Activated CD8-positive, alpha-beta T cell treated with anti-CD3 and anti-CD28 coated beads for 36 hours (primary cell): ENCODE measurements around the gene RTL1. TPM values are rescaled to one million over a fixed set of nuclear protein-coding genes. Genes with fewer than 3 reads are reported as not detected.

ENCODE experiments used
- ATAC-seq: fragments of 200-7000 bp; cut with Tn5 transposase; one replicate; pipeline ENCODE4 v1.10.0; 2021; ENCODE audit warnings: mild to moderate bottlenecking, moderate library complexity
- CTCF ChIA-PET: fragments of 350-600 bp; sonication (Branson Sonifier 250); formaldehyde crosslinking; loops from one replicate; lab custom pipeline; 2021; ENCODE audit warnings: antibody characterized with exemption; lab: Charles Lee
- POLR2A ChIA-PET: fragments of 350-600 bp; sonication (Branson Sonifier 250); formaldehyde crosslinking; loops from one replicate; lab custom pipeline; 2021; ENCODE audit warnings: antibody characterized with exemption; lab: Charles Lee
- DNase-seq: peaks from one replicate; pipeline ENCODE4 v3.0.0-alpha.2; 2020
- H3K27ac Mint-ChIP-seq: one replicate; pipeline ENCODE4 v1.8.0; 2021; ENCODE audit warnings: mild to moderate bottlenecking, mixed read lengths
- H3K27me3 Mint-ChIP-seq: one replicate; pipeline ENCODE4 v1.8.0; 2021; ENCODE audit warnings: mixed read lengths
- H3K36me3 Mint-ChIP-seq: one replicate; pipeline ENCODE4 v1.8.0; 2021; ENCODE audit warnings: low read depth, mixed read lengths
- H3K4me1 Mint-ChIP-seq: one replicate; pipeline ENCODE4 v1.8.0; 2021; ENCODE audit warnings: low read depth, mixed read lengths
- H3K4me3 Mint-ChIP-seq: one replicate; pipeline ENCODE4 v1.8.0; 2021; ENCODE audit warnings: mild to moderate bottlenecking, moderate library complexity, mixed read lengths
- H3K9me3 Mint-ChIP-seq: one replicate; pipeline ENCODE4 v1.8.0; 2021; ENCODE audit warnings: mixed read lengths
- intact Hi-C: fragments of 100-400 bp; cut with micrococcal nuclease; formaldehyde crosslinking; loops from one replicate; pipeline ENCODE4 v1.10.0; 2022
- total RNA-seq, 2 experiments: library from RNA; stranded (reverse); gene quantifications; one replicate each; pipeline ENCODE4 v1.2.3, GENCODE V29; 2021
- TF ChIP-seq, protein P1 (sequence below): fragments of 200-600 bp; IDR thresholded peaks from one replicate; pipeline ENCODE4 v1.8.0; 2022; ENCODE audit warnings: antibody characterized with exemption, mild to moderate bottlenecking

RTL1 gene
- total RNA-seq, 2 experiments from 2014 or later, result not detected

DNA sequence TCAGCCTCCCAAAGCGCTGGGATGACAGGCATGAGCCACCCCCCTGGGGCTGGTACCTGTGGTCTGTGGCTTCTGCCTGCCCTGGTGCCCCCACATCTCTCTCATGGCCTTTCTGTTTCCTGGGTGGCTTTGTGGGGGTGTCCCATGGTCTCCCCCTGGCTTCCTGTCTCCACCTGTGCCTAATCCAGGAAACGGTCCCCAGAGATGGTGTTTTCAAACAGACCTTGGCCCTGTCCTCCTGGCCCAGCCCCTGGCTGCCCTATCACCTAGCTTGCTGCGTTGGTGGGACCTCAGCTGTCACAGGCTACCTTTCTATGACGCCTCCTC, 59.5 kb downstream of the RTL1 start:
- H3K36me3 Mint-ChIP-seq, result no peaks in the 10 kb centered on the region

DNA sequence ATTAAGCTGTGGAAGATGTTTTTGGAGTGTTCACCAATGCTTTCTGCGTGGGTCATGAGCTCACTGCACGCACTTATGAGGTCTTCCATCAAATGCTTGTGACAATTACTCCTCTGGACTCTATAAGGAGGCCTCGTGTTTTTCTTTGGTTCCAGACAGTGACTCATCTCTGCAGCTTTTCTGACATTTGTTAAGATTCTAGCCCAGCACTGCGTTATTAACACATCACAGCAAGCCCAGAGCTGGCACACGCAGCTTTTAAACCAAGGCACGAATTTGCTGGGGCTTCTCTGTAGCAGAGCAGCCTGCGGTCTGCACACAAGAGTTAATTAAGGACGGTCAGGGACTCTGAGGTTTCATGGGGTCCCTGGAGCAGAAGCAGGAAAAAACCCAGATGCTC, 60.7 kb downstream of the RTL1 start:
- ChIA-PET CTCF (no interaction called here), POLR2A (no interaction called here)
- Mint-ChIP-seq H3K9me3 (no peaks in the 10 kb centered on the region), H3K4me3 (no peak overlapping the region), H3K36me3 (no peaks in the 10 kb centered on the region), H3K27ac (no peak overlapping the region), H3K4me1 (peaks cover 13% of the 10 kb centered on the region), H3K27me3 (no peaks in the 10 kb centered on the region)
- intact Hi-C loops, result no loop called here
- DNase-seq (no peak), ATAC-seq (no peak)
- TF ChIP-seq, protein P1, sequence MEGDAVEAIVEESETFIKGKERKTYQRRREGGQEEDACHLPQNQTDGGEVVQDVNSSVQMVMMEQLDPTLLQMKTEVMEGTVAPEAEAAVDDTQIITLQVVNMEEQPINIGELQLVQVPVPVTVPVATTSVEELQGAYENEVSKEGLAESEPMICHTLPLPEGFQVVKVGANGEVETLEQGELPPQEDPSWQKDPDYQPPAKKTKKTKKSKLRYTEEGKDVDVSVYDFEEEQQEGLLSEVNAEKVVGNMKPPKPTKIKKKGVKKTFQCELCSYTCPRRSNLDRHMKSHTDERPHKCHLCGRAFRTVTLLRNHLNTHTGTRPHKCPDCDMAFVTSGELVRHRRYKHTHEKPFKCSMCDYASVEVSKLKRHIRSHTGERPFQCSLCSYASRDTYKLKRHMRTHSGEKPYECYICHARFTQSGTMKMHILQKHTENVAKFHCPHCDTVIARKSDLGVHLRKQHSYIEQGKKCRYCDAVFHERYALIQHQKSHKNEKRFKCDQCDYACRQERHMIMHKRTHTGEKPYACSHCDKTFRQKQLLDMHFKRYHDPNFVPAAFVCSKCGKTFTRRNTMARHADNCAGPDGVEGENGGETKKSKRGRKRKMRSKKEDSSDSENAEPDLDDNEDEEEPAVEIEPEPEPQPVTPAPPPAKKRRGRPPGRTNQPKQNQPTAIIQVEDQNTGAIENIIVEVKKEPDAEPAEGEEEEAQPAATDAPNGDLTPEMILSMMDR, result no peak

More for the DNA sequence above, 59.5 kb downstream of the RTL1 start:
- ChIA-PET CTCF (no interaction called here), POLR2A (no interaction called here)
- Mint-ChIP-seq H3K4me1 (peaks cover 8% of the 10 kb centered on the region), H3K27me3 (no peaks in the 10 kb centered on the region), H3K27ac (no peak overlapping the region), H3K4me3 (no peak overlapping the region), H3K9me3 (no peaks in the 10 kb centered on the region)
- TF ChIP-seq, protein P1, result no peak
- peak; percentile 68 for DNase-seq
- intact Hi-C loops, result no loop called here
- peak; percentile 85 for ATAC-seq

DNA sequence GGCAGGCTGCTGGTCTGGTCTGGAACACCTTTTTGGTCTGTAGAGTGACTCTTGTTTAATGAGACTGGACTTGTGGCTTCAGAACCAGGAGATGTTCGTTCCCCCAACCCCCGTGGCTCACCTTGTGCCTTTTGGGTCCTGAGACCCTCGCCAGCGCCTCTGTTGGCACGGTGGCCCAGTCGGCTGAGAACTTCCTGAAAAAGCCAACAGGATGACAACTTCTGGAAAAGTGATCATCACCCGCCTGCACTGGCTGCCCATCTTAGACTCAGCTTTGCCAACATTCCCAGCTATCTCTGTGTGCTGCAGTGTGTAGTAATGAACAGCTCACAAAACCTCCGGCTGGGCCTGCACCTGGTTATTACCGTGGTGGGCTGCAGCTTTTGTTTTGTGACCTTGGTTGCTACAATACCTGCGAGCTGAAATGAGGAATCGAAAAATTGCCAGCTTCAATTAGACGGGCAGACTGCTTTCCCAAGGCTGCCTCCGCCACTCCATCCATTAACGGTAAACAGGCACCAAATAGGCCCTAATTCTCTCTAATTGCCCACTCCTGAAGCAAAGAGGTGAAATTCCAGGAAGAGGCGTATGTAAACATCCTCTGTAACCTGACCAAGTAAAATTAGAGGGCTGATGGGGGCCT, 61.6 kb downstream of the RTL1 start:
- ChIA-PET POLR2A (no interaction called here), CTCF (interaction anchor here (1.5 kb wide), 1 partner anchor 9 kb away, joined by 6 read pairs; no protein-coding TSS in a partner anchor)
- no peaks in the 10 kb centered on the region for H3K9me3 Mint-ChIP-seq
- no peaks in the 10 kb centered on the region for H3K36me3 Mint-ChIP-seq
- peaks cover 13% of the 10 kb centered on the region for H3K4me1 Mint-ChIP-seq
- intact Hi-C loops, result no loop called here
- DNase-seq, result no peak
- no peak overlapping the region for H3K4me3 Mint-ChIP-seq
- no peak for ATAC-seq
- H3K27ac Mint-ChIP-seq, result no peak overlapping the region
- TF ChIP-seq, protein P1, result no peak
- H3K27me3 Mint-ChIP-seq, result no peaks in the 10 kb centered on the region

DNA sequence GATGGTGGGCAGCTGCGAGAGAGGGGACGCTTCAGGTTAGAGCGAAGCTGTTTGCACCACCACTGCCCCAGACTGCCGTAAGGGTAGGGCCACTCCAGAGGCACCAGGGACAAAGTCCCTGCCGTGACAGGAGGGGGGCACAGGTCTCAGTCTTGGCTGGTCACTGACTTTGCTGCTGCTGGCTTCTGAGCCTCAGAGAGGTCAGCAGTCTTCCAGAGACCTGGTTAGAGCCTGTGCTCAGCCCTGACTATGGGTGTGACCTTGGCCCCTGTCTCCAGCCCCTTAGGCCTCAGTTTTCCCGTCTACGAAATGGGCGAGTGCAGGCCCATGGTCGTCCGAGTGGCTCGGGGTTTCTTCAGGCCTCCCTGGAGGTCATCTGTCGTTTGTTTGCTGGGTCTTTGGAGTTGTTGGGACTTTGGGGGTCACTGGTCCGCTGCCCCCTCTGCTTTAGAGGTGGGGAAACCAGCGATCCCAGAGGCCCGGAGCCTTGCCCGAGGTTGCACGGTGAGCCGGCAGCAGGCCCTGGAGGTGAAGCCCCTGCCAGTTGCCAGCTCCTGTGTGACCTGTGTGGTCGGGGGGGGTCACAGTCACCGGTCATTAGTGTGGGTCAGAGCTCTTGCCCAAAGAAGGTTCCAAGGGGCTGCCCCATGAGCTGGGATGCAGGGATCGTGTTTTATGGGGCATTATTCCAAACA, 62.3 kb downstream of the RTL1 start:
- TF ChIP-seq, protein P1, result no peak
- H3K9me3 Mint-ChIP-seq, result no peaks in the 10 kb centered on the region
- ATAC-seq, result no peak
- H3K27me3 Mint-ChIP-seq, result no peaks in the 10 kb centered on the region
- ChIA-PET CTCF (interaction anchor here (1.5 kb wide), 1 partner anchor 9 kb away, joined by 6 read pairs; no protein-coding TSS in a partner anchor), POLR2A (no interaction called here)
- H3K4me3 Mint-ChIP-seq, result no peak overlapping the region
- intact Hi-C loops, result no loop called here
- DNase-seq, result no peak
- H3K27ac Mint-ChIP-seq, result no peak overlapping the region
- peaks cover 13% of the 10 kb centered on the region for H3K4me1 Mint-ChIP-seq
- no peaks in the 10 kb centered on the region for H3K36me3 Mint-ChIP-seq
